Activated B cell treated with CpG ODN at 0.5 μM for 24 hours (primary cell): ENCODE results near the gene VSTM2B. TPM values are rescaled to one million over a fixed set of nuclear protein-coding genes. Genes with fewer than 3 reads are reported as not detected.

ENCODE experiments used
- ATAC-seq: fragments of 200-7000 bp; cut with Tn5 transposase; one replicate; pipeline ENCODE4 v1.10.0; 2021; ENCODE audit warnings: low read depth, mild to moderate bottlenecking, moderate library complexity
- CTCF ChIA-PET: fragments of 350-600 bp; sonication (Branson Sonifier 250); formaldehyde crosslinking; loops from one replicate; lab custom pipeline; 2021; ENCODE audit warnings: antibody characterized with exemption; lab: Charles Lee
- POLR2A ChIA-PET: fragments of 350-600 bp; sonication (Branson Sonifier 250); formaldehyde crosslinking; loops from one replicate; lab custom pipeline; 2021; ENCODE audit warnings: antibody characterized with exemption; lab: Charles Lee
- DNase-seq: peaks from one replicate; pipeline ENCODE4 v3.0.0; 2022
- H3K27ac Mint-ChIP-seq: one replicate; pipeline ENCODE4 v1.8.0; 2020; ENCODE audit warnings: mixed read lengths
- H3K27me3 Mint-ChIP-seq: one replicate; pipeline ENCODE4 v1.8.0; 2021; ENCODE audit warnings: mixed read lengths
- H3K36me3 Mint-ChIP-seq: one replicate; pipeline ENCODE4 v1.8.0; 2021; ENCODE audit warnings: low read depth, mixed read lengths
- H3K4me1 Mint-ChIP-seq: one replicate; pipeline ENCODE4 v1.8.0; 2021; ENCODE audit warnings: mixed read lengths
- H3K4me3 Mint-ChIP-seq: one replicate; pipeline ENCODE4 v1.8.0; 2020; ENCODE audit warnings: mild to moderate bottlenecking, mixed read lengths
- H3K9me3 Mint-ChIP-seq: one replicate; pipeline ENCODE4 v1.8.0; 2020; ENCODE audit warnings: mixed read lengths
- intact Hi-C: fragments of 100-400 bp; cut with micrococcal nuclease; formaldehyde crosslinking; loops from one replicate; pipeline ENCODE4 v1.15.1; 2024
- total RNA-seq: library from RNA; stranded (reverse); gene quantifications from 2 replicates; pipeline ENCODE4 v1.2.3, GENCODE V29; 2022
- TF ChIP-seq, protein P1 (sequence below): fragments of 200-600 bp; IDR thresholded peaks from one replicate; pipeline ENCODE4 v1.8.0; 2022; ENCODE audit warnings: antibody characterized with exemption, mild to moderate bottlenecking

Gene VSTM2B
- total RNA-seq, 1 donor from 2014 or later, result not detected

DNA sequence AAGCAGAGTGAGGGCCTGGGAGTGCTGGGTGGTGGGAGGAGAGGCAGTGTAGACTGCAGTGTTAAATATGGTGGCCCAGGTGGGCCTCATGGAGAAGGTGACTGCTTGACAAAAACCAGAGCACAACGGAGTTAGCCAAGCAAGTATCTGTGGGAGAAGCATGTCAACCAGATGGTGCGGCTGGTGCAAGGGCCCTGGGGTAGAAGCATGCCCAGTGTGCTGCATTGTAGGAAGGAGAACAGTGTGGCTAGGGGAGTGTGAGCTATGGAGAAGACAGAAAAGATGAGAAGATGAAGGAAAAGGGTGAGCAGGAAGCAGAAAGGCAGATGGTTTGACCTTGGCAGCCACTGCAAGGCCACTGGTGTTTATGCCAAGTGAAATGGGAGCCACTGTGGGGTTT is 2.2 kb upstream of the VSTM2B start:
- intact Hi-C loops, result no loop called here
- no peak for DNase-seq
- peaks cover 17% of the 10 kb centered on the region for H3K4me1 Mint-ChIP-seq
- TF ChIP-seq, protein P1, sequence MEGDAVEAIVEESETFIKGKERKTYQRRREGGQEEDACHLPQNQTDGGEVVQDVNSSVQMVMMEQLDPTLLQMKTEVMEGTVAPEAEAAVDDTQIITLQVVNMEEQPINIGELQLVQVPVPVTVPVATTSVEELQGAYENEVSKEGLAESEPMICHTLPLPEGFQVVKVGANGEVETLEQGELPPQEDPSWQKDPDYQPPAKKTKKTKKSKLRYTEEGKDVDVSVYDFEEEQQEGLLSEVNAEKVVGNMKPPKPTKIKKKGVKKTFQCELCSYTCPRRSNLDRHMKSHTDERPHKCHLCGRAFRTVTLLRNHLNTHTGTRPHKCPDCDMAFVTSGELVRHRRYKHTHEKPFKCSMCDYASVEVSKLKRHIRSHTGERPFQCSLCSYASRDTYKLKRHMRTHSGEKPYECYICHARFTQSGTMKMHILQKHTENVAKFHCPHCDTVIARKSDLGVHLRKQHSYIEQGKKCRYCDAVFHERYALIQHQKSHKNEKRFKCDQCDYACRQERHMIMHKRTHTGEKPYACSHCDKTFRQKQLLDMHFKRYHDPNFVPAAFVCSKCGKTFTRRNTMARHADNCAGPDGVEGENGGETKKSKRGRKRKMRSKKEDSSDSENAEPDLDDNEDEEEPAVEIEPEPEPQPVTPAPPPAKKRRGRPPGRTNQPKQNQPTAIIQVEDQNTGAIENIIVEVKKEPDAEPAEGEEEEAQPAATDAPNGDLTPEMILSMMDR, result no peak
- peaks cover 42% of the 10 kb centered on the region for H3K27me3 Mint-ChIP-seq
- ChIA-PET CTCF (no interaction called here), POLR2A (no interaction called here)
- no peak overlapping the region for H3K27ac Mint-ChIP-seq
- H3K36me3 Mint-ChIP-seq, result no peaks in the 10 kb centered on the region
- ATAC-seq, result no peak
- H3K9me3 Mint-ChIP-seq, result no peaks in the 10 kb centered on the region
- no peak overlapping the region for H3K4me3 Mint-ChIP-seq

GRCh38 chr19:29524201-29524911 is 1.4 kb upstream of the VSTM2B start:
- H3K4me3 Mint-ChIP-seq, result no peak overlapping the region
- H3K36me3 Mint-ChIP-seq, result no peaks in the 10 kb centered on the region
- H3K9me3 Mint-ChIP-seq, result no peaks in the 10 kb centered on the region
- intact Hi-C loops, result no loop called here
- no peak overlapping the region for H3K27ac Mint-ChIP-seq
- peaks cover 45% of the 10 kb centered on the region for H3K27me3 Mint-ChIP-seq
- CTCF ChIA-PET, result no interaction called here
- POLR2A ChIA-PET, result no interaction called here
- TF ChIP-seq, protein P1, result no peak
- peaks cover 23% of the 10 kb centered on the region for H3K4me1 Mint-ChIP-seq
- DNase-seq, result no peak
- ATAC-seq, result no peak

DNA sequence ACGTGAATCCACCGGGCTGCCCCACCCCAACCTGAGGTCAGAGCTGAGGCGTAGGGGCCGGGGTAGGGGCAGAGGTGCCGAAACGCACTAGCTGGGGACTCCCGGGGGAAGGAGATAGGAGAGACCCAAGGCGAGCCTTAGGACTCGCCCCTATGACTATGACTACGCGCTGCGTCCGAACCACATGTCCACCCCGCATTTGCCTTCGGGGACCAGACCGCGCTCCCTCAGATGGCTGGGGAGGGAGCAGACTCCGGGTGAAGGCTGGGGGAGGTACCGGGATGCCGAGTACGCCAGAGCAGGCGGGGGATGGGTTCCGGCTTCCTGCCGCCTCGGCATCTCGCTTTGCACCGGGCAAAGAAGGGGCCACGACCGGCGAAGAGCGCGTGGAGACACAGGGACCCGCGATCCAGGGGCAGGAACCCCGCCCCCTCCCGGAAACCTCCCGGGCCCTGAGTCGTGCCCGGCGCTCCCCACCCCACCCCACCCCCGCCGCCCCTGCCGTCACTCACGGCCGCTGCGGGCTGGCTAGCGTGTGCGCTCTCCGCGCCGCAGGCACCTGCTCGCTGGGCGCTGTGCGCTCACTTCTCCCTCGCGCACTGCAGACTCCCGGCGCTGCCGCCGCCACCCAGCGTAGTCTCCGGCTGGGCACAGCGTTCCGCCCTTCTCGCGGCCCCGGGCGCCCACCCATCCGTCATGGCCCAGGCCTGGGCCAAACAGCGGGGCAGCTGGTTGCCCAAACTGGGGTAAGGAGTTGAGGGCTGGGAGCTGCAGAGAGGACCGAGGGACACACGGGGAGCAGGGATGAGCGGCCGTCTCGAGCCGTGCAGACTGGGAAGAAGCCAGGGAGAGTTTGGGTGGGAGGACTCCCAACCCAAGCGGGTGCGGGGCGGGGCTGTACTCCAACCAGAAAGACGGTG is 622 bp upstream of the VSTM2B start:
- CTCF ChIA-PET, result no interaction called here
- DNase-seq, result no peak
- POLR2A ChIA-PET, result no interaction called here
- H3K27ac Mint-ChIP-seq, result no peak overlapping the region
- TF ChIP-seq, protein P1, result no peak
- H3K27me3 Mint-ChIP-seq, result peaks cover 44% of the 10 kb centered on the region
- peaks cover 24% of the 10 kb centered on the region for H3K4me1 Mint-ChIP-seq
- ATAC-seq, result no peak
- H3K9me3 Mint-ChIP-seq, result no peaks in the 10 kb centered on the region
- H3K36me3 Mint-ChIP-seq, result no peaks in the 10 kb centered on the region
- no peak overlapping the region for H3K4me3 Mint-ChIP-seq
- intact Hi-C loops, result no loop called here

GRCh38 chr19:29526730-29527499 is 1.1 kb downstream of the VSTM2B start:
- ChIA-PET CTCF (no interaction called here), POLR2A (no interaction called here)
- no peak for ATAC-seq
- Mint-ChIP-seq H3K4me1 (peaks cover 28% of the 10 kb centered on the region), H3K27me3 (peaks cover 53% of the 10 kb centered on the region), H3K9me3 (no peaks in the 10 kb centered on the region), H3K27ac (no peak overlapping the region), H3K36me3 (no peaks in the 10 kb centered on the region), H3K4me3 (no peak overlapping the region)
- TF ChIP-seq, protein P1, result no peak
- DNase-seq, result no peak
- intact Hi-C loops, result no loop called here
